GM21360 (cell line): ENCODE measurements around the gene EFNA3.
A peak's percentile ranks its signal among the peaks of the same experiment; 100 is the strongest.

Experiments used
- ATAC-seq: cut with Tn5 transposase; IDR thresholded peaks from one replicate; pipeline ENCODE4 v1.9.1; 2021; ENCODE audit warnings: mild to moderate bottlenecking, moderate library complexity; ENCODE audit not compliant: unreplicated experiment

The EFNA3 gene

GRCh38 chr1:155130272-155131006, 51.8 kb downstream of the EFNA3 start:
- ATAC-seq = no peak

- no peak for ATAC-seq
Measured at GRCh38 chr1:155131285-155131684, 52.6 kb downstream of the EFNA3 start.

GRCh38 chr1:155131856-155132255, 53.2 kb downstream of the EFNA3 start:
- no peak for ATAC-seq

GRCh38 chr1:155133799-155134281, 55.2 kb downstream of the EFNA3 start:
- no peak for ATAC-seq

- ATAC-seq = no peak
Measured at GRCh38 chr1:155134322-155134721, 55.7 kb downstream of the EFNA3 start.

- no peak for ATAC-seq
Measured at GRCh38 chr1:155134880-155135414, 56.3 kb downstream of the EFNA3 start.

- peak; percentile 70 for ATAC-seq
Measured at GRCh38 chr1:155135415-155136028, 56.9 kb downstream of the EFNA3 start, which contains the start of gene SLC50A1. SLC50A1 (plus strand) TSS chr1:155135852; CDS start chr1:155135912, 60 bp downstream.

GRCh38 chr1:155136748-155137147, 58.1 kb downstream of the EFNA3 start:
- ATAC-seq = no peak
